GM10266 (cell line): ENCODE results near the gene PDCD4.

Experiments used
- DNase-seq: peaks from one replicate; pipeline ENCODE4 v3.0.0; 2012; ENCODE audit errors: extremely low spot score
- TF ChIP-seq, protein P1 (sequence below): IDR thresholded peaks from 2 replicates; pipeline ENCODE4 v1.5.1; 2012; ENCODE audit warnings: mild to moderate bottlenecking, low read depth; ENCODE audit not compliant: control insufficient read depth, insufficient read depth; ENCODE audit errors: missing control alignments

Gene PDCD4

DNA sequence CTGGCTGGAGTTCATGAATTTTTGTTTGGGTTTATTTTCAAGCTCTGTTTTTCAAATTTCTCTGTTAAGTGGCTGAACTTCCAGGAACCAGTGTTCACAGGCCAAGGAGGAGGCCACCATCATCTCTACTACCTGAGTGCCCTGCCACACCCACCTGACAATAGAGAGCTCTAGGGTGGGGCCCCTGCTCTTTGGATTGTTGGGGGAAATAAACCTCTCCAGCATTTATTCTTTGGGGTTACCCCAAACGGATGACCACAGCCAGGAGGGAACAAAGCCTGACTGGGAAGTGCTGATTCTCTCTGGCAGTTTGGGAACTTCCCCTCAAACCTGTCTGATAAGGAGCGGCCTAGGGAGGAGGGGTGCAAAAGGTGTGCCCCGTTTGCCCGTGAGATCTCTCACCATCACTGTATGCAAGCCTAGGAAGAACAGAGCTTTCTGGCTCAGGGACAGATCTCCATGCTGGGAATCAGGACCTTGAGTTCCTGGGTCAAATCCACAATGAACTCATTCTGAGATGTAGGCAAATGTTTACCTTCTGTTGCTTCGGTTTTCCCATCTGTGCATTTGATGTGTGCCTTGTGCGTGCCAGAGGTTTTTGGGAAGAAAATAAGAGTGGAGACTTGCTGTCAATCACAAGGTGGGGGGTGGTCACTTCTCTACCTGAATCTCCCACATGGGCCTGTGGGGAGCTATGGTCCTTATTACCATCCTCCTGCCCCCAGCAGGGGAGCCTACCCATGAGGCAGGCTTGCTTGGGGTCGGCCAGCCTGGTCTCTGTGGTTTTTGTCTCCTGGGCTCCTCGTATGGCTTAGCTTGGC lies 27.7 kb upstream of the PDCD4 start:
- TF ChIP-seq, protein P1, sequence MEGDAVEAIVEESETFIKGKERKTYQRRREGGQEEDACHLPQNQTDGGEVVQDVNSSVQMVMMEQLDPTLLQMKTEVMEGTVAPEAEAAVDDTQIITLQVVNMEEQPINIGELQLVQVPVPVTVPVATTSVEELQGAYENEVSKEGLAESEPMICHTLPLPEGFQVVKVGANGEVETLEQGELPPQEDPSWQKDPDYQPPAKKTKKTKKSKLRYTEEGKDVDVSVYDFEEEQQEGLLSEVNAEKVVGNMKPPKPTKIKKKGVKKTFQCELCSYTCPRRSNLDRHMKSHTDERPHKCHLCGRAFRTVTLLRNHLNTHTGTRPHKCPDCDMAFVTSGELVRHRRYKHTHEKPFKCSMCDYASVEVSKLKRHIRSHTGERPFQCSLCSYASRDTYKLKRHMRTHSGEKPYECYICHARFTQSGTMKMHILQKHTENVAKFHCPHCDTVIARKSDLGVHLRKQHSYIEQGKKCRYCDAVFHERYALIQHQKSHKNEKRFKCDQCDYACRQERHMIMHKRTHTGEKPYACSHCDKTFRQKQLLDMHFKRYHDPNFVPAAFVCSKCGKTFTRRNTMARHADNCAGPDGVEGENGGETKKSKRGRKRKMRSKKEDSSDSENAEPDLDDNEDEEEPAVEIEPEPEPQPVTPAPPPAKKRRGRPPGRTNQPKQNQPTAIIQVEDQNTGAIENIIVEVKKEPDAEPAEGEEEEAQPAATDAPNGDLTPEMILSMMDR = no peak
- DNase-seq = no peak

GRCh38 chr10:110844617-110844881 lies 27.2 kb upstream of the PDCD4 start:
- TF ChIP-seq, protein P1 = no peak
- DNase-seq = no peak

GRCh38 chr10:110845192-110845755 lies 26.5 kb upstream of the PDCD4 start:
- TF ChIP-seq, protein P1 = no peak
- DNase-seq = no peak

- TF ChIP-seq, protein P1 = no peak
Measured at GRCh38 chr10:110845756-110846620, 25.7 kb upstream of the PDCD4 start.

DNA sequence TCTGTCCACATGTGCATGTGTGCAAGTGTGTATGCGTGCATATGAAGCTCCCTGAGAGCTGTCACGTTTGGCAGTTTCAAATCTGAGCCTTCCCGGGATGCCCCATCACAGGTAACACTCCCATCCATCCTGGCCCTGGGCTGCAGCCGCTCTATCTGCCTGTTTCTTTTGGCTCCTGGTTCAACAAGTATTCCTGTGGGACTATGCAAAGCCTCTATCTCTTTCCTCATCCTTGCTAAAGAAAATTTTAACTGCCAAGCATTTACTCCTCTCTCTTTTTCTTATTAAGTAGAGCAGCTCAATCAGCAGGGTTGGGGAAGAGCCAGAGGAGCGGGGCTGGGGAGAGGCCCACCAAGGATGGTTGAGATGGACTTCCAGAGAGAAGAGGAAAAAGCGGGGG lies 24.4 kb upstream of the PDCD4 start:
- no peak for DNase-seq
- TF ChIP-seq, protein P1 = no peak

More at GRCh38 chr10:110845756-110846620, 25.7 kb upstream of the PDCD4 start:
- DNase-seq = no peak

DNA sequence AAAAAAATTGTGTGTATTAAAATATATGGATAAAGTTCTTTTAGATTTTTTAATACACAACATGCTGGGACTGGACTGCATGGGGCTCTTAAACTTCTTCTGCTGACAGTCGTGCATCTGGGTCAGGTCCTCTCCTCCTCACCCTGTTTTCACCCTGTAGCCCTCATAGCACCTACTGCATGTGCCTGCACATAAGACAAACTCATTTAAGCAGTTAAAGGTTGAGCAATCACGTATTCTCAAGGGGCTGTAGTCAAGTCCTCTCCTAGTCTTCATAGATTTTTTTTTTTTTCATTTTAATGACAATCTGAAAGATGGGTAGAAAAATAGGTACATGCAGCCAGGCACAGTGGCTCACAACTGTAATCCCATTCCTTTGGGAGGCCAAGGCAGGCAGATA lies 23.6 kb upstream of the PDCD4 start:
- TF ChIP-seq, protein P1 = no peak
- no peak for DNase-seq
